HepG2 (cell line): ENCODE measurements around the gene PRDX2. TPM values are rescaled to one million over a fixed set of nuclear protein-coding genes. Genes with fewer than 3 reads are reported as not detected.
A peak's percentile ranks its signal among the peaks of the same experiment; 100 is the strongest.

Source experiments
- EP300 ChIP-seq, 3 experiments: sonication (generic) in 1 of 3; formaldehyde crosslinking in 1 of 3; IDR thresholded peaks; 2 replicates each; pipeline versions ENCODE4 v1.5.1 to v1.6.1; 2011 to 2020; ENCODE audit warnings: low read depth in 2 of 3, low read length in 2 of 3, borderline replicate concordance in 1 of 3, improper control_type of control experiment in 1 of 3, mild to moderate bottlenecking in 1 of 3, missing genetic modification reagents in 1 of 3, moderate library complexity in 1 of 3
- HBP1 ChIP-seq: IDR thresholded peaks from 2 replicates; pipeline ENCODE4 v1.6.1; 2016; ENCODE audit warnings: low read depth, control low read depth
- HES4 ChIP-seq: sonication (generic); formaldehyde crosslinking; IDR thresholded peaks from 2 replicates; pipeline ENCODE4 v1.9.0; 2021; ENCODE audit warnings: mild to moderate bottlenecking, missing genetic modification reagents, borderline replicate concordance
- HNF4G ChIP-seq, 2 experiments: sonication (generic) in 1 of 2; formaldehyde crosslinking in 1 of 2; IDR thresholded peaks; 2 replicates each; pipeline versions ENCODE4 v1.4.0 to v1.6.1; 2011 to 2020; ENCODE audit warnings: borderline replicate concordance in 2 of 2, low read depth in 2 of 2, mild to moderate bottlenecking in 2 of 2, low read length in 1 of 2, missing genetic modification reagents in 1 of 2, moderate library complexity in 1 of 2
- MXD3 ChIP-seq: IDR thresholded peaks from 2 replicates; pipeline ENCODE4 v1.6.1; 2016; ENCODE audit warnings: mild to moderate bottlenecking, missing biosample characterization, missing genetic modification reagents
- NFYC ChIP-seq: IDR thresholded peaks from 2 replicates; pipeline ENCODE4 v1.6.1; 2016; ENCODE audit warnings: missing genetic modification reagents, missing compliant biosample characterization
- SETDB1 ChIP-seq: sonication (generic); formaldehyde crosslinking; IDR thresholded peaks from 2 replicates; pipeline ENCODE4 v1.5.1; 2020; ENCODE audit warnings: missing genetic modification reagents, mild to moderate bottlenecking, borderline replicate concordance
- SMYD3 ChIP-seq: sonication (generic); formaldehyde crosslinking; IDR thresholded peaks from 2 replicates; pipeline ENCODE4 v1.8.1; 2023; ENCODE audit warnings: mild to moderate bottlenecking, missing genetic modification reagents
- ZBTB40 ChIP-seq, 2 experiments: fragments of 450-650 bp in 1 of 2; sonication (generic) in 1 of 2; formaldehyde crosslinking in 1 of 2; IDR thresholded peaks; 2 replicates each; pipeline versions ENCODE4 v1.6.1 to v1.8.0; 2016 to 2022; ENCODE audit warnings: antibody characterized with exemption in 1 of 2, mild to moderate bottlenecking in 1 of 2, missing genetic modification reagents in 1 of 2
- ZNF282 ChIP-seq: fragments of 450-650 bp; IDR thresholded peaks from 2 replicates; pipeline ENCODE4 v1.6.1; 2018; ENCODE audit not compliant: partially characterized antibody
- ZNF335 ChIP-seq: sonication (generic); formaldehyde crosslinking; IDR thresholded peaks from 2 replicates; pipeline ENCODE4 v1.4.0; 2020; ENCODE audit warnings: missing genetic modification reagents
- ZNF652 ChIP-seq: IDR thresholded peaks from 2 replicates; pipeline ENCODE4 v1.6.1; 2016; ENCODE audit warnings: low read depth, borderline replicate concordance
- ZNF678 ChIP-seq: sonication (generic); formaldehyde crosslinking; IDR thresholded peaks from 2 replicates; pipeline ENCODE4 v1.4.0; 2020; ENCODE audit warnings: mild to moderate bottlenecking, missing genetic modification reagents
- ZSCAN29 ChIP-seq: sonication (generic); formaldehyde crosslinking; conservative IDR thresholded peaks from 2 replicates; pipeline ENCODE4 v1.4.0; 2020; ENCODE audit warnings: mild to moderate bottlenecking, missing genetic modification reagents
- polyA plus RNA-seq, 8 experiments: library from polyadenylated mRNA; depleted of rRNA in 3 of 8; stranded (reverse) in 7 of 8; unstranded in 1 of 8; fragments of >200 nt; fragmentation: Illumina TruSeq in 4 of 8; extraction: Trizol in 4 of 8; gene quantifications; 2 replicates each; pipeline versions ENCODE4 v1.2.1 to v1.2.3, GENCODE V29; 2011 to 2016; ENCODE audit warnings: low read depth in 4 of 8, missing spikeins in 1 of 8, mixed read lengths in 1 of 8; ENCODE audit not compliant: insufficient read depth in 1 of 8
- total RNA-seq, 5 experiments: library from RNA; depleted of rRNA; stranded (reverse); fragments of >200 nt; fragmentation: Illumina TruSeq; extraction: Trizol; gene quantifications; 2 replicates each; pipeline ENCODE4 v1.2.3, GENCODE V29; 2016; ENCODE audit warnings: low read depth in 1 of 5

The PRDX2 gene
- total and polyA plus RNA-seq, 2 of the 13 experiments (the other 11 are each of a cell fraction or from before 2014, with no cell fraction given), result 218 to 381 TPM

GRCh38 chr19:12834976-12835757, 33.6 kb upstream of the PRDX2 start (continued):
- TF ChIP-seq ZBTB40 (IDR thresholded peaks at IDR 0.05) (no peak), ZBTB40 (CRISPR knock-in tag; IDR thresholded peaks at IDR 0.05) (no peak), ZSCAN29 (no peak), HBP1 (CRISPR knock-in tag) (no peak), EP300 (IDR thresholded peaks at IDR 0.05; ENCODE audit: low read depth in 2 of 2, low read length in 2 of 2) (no peak), EP300 (CRISPR knock-in tag; IDR thresholded peaks at IDR 0.05; ENCODE audit: borderline replicate concordance) (no peak), ZNF282 (no peak), ZNF335 (CRISPR knock-in tag) (no peak), HNF4G (IDR thresholded peaks at IDR 0.05; ENCODE audit: borderline replicate concordance, low read depth, low read length) (peak; percentile 24; the same call in 1 of the 2 replicates), HNF4G (CRISPR knock-in tag; IDR thresholded peaks at IDR 0.05; ENCODE audit: borderline replicate concordance, low read depth) (no peak), ZNF678 (CRISPR knock-in tag) (no peak), ZNF652 (CRISPR knock-in tag) (peak; percentile 85), MXD3 (CRISPR knock-in tag) (0 out of 2 replicates have a peak, but pooled peaks have one; percentile 11), NFYC (CRISPR knock-in tag) (peak; percentile 50; the same call in 1 of the 2 replicates), SETDB1 (CRISPR knock-in tag) (no peak), HES4 (CRISPR knock-in tag) (no peak), SMYD3 (CRISPR knock-in tag) (no peak)
- TF ChIP-seq, all 625 proteins: peak for 10
